AG04449 (cell line): ENCODE measurements around the gene GNRH2.
A peak's percentile ranks its signal among the peaks of the same experiment; 100 is the strongest.

Source experiments
- CTCF ChIA-PET: fragments of 350-600 bp; formaldehyde crosslinking; extraction: SDS; loops from one replicate; lab custom pipeline; 2021; ENCODE audit warnings: antibody characterized with exemption; lab: Yijun Ruan, JAX
- POLR2A ChIA-PET: fragments of 400-600, 350-600 bp; formaldehyde crosslinking; extraction: SDS; loops from one replicate; lab custom pipeline; 2020; ENCODE audit warnings: antibody characterized with exemption, inconsistent platforms; lab: Yijun Ruan, JAX
- DNase-seq: peaks from one replicate; pipeline ENCODE4 v3.0.0-alpha.2; 2010; ENCODE audit warnings: low read depth, low spot score
- H3K4me3 ChIP-seq: 2 replicates; pipeline ENCODE4 v1.5.1; 2011; ENCODE audit warnings: low read depth, mild to moderate bottlenecking, control low read depth, low read length
- TF ChIP-seq, protein P1 (sequence below): IDR thresholded peaks from one replicate; pipeline ENCODE4 v1.5.1; 2011; ENCODE audit warnings: mild to moderate bottlenecking, moderate library complexity, low read length, control low read depth, inconsistent platforms; ENCODE audit not compliant: insufficient read depth; ENCODE audit errors: missing control alignments

The GNRH2 gene, protein sequence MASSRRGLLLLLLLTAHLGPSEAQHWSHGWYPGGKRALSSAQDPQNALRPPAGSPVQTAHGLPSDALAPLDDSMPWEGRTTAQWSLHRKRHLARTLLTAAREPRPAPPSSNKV

DNA sequence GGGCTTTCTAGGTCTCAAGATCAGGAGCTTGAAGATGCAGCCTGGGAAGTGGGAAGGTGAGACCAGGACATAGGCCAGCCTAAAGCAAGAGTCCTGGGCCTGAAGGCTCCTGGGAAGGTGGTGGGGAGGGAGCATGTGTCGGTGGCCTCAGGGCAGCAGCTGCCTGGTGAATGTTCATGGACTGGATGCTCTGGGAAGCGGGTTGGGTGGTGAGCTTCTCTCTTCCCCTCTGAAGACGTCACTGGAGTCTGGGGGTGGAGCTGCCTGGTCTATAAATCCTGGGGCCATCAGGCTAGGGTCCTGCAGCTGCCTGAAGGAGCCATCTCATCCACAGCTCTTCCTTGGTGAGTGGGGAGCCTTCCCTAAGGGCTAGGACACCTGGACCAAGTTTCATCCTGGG is at the start of gene GNRH2:
Gene GNRH2 (plus strand): TSS at position 301 of the 400 bp plus-strand sequence. CDS start 793 bp downstream, outside the sequence.
- ChIA-PET POLR2A (interaction anchor here (0.6 kb wide), 1 partner anchor 102 kb away, joined by 3 read pairs; no protein-coding TSS in a partner anchor), CTCF (interaction anchor here (1.6 to 2.4 kb wide), 2 partner anchors 10 to 71 kb away, joined by 4 to 9 read pairs; no protein-coding TSS in a partner anchor)
- H3K4me3 ChIP-seq, result no peak within 1 kb of the TSS
- DNase-seq, result no peak
- TF ChIP-seq, protein P1, sequence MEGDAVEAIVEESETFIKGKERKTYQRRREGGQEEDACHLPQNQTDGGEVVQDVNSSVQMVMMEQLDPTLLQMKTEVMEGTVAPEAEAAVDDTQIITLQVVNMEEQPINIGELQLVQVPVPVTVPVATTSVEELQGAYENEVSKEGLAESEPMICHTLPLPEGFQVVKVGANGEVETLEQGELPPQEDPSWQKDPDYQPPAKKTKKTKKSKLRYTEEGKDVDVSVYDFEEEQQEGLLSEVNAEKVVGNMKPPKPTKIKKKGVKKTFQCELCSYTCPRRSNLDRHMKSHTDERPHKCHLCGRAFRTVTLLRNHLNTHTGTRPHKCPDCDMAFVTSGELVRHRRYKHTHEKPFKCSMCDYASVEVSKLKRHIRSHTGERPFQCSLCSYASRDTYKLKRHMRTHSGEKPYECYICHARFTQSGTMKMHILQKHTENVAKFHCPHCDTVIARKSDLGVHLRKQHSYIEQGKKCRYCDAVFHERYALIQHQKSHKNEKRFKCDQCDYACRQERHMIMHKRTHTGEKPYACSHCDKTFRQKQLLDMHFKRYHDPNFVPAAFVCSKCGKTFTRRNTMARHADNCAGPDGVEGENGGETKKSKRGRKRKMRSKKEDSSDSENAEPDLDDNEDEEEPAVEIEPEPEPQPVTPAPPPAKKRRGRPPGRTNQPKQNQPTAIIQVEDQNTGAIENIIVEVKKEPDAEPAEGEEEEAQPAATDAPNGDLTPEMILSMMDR, result no peak

DNA sequence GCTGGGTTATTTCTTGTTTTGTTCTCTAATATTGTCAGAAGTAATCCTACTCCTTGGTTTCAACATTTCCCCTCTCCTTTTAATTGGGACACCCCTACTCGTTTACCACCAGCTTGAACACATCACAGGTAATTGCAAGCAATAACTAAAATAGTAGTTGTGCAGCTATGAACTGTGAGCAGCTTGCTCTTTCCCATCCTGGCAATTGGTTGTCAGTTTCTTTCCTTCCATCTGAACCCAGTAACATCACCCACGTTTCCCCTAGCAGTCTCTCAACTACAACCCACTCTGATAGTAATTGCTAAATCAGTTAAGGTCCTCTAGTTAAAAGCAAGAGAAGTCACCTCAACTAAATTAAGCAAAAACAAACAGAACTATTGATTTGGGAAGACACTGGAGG is 47.6 kb upstream of the GNRH2 start:
- POLR2A ChIA-PET, result no interaction called here

DNA sequence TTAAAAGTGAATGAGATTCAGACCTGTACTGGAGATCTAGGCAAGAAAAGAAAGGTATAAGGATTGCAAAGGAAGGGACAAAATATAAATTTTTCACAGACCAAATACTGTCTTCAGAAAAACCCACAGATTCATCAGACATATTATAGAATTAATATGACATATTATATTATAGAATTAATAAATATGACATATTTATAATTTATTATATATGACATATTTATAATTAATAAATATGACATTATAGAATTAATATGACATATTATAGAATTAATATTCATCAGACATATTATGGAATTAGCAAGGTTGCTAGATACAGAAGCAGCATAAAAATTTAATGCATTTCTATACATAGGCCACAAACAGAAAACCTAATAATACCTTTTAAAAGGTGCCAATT is 44.7 kb upstream of the GNRH2 start:
- H3K4me3 ChIP-seq, result no peak overlapping the region
- ChIA-PET CTCF (interaction anchor here (0.7 to 4.1 kb wide), 3 partner anchors 12 to 310 kb away, joined by 4 to 50 read pairs (median 4); no protein-coding TSS in a partner anchor), POLR2A (no interaction called here)
- no peak for DNase-seq
- TF ChIP-seq, protein P1, result no peak

More for the DNA sequence above, 47.6 kb upstream of the GNRH2 start:
- TF ChIP-seq, protein P1, result no peak
- DNase-seq, result no peak
- CTCF ChIA-PET, result interaction anchor here (0.9 to 2.0 kb wide), 2 partner anchors 10 to 13 kb away, joined by 3 to 10 read pairs; no protein-coding TSS in a partner anchor
- H3K4me3 ChIP-seq, result no peak overlapping the region

DNA sequence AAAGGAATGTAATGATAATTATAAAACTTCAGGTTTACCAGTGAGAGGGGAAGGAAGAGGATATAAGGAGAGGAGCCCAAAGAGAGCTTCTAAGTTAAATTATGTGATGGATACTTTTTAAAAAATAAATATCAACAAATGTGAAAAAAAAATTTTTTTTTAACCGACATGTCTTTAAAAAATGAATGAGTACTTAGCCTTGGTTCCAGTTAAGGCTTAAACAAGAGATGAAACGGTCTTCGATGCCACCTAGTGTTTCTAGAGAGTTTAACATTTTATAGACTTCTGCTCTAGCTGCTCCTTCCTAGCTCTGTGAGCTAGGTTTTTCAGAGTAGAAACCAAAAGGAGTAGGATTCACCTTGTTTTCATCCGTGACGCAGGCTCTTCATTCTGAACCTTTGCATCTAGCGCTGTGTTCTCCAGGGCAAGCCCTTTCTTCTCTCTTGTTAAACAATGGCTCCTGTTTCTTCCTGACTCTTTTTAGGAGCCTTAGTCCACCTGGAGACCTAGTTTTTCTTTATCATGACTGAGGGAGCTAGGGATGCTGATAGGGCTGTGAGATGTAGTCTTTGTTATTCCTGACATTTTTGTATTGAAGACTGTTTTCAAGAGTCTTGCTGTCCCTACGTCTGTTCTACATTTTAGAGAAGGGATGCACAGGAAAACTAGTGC is 42.4 kb upstream of the GNRH2 start:
- DNase-seq, result peak; percentile 24
- TF ChIP-seq, protein P1, result peak; percentile 35
- H3K4me3 ChIP-seq, result no peak overlapping the region
- ChIA-PET POLR2A (no interaction called here), CTCF (interaction anchor here (0.6 to 4.1 kb wide), 38 partner anchors 8 to 338 kb away, joined by 3 to 50 read pairs (median 4); partner anchors contain the start of genes PCED1A and VPS16)

DNA sequence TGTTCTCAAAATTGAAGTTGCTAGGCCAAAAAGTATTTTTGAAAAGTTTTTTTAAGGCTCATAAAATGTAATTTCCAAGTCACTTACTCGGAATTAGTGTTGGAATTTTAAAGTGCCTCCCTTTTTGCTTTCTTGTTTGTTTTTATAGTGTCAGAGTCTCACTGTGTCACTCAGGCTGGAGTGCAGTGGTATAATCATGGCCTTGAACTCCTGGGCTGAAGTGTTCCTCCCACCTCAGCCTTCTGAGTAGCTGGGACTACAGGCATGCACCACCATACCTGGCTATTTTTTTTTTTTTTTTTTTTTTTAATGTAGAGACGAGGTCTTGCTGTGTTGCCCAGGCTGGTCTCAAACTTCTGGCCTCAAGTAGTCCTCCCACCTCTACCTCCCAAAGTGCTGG is 40.0 kb upstream of the GNRH2 start:
- CTCF ChIA-PET, result interaction anchor here (0.6 to 0.8 kb wide), 2 partner anchors 151 to 259 kb away, joined by 3 read pairs; no protein-coding TSS in a partner anchor
- TF ChIP-seq, protein P1, result no peak
- POLR2A ChIA-PET, result no interaction called here
- H3K4me3 ChIP-seq, result no peak overlapping the region
- no peak for DNase-seq
